ENCODE data around the gene ABCA2.

GRCh38 chr9:137018761-137019559 is 9.1 kb downstream of the ABCA2 start:
- TF ChIP-seq POLR2A (IDR thresholded peaks at IDR 0.05) = no peak
- TF ChIP-seq CTCF (IDR thresholded peaks at IDR 0.05) = no peak
